GM06990 (cell line): ENCODE results near the gene DEFB119.

Source experiments
- DNase-seq: peaks from one replicate; pipeline ENCODE4 v3.0.0-alpha.2; 2011; ENCODE audit not compliant: insufficient read length; ENCODE audit errors: extremely low read depth
- H3K27me3 ChIP-seq: replicated peaks from 2 replicates; pipeline ENCODE4 v1.6.0; 2011; ENCODE audit warnings: low read length; ENCODE audit not compliant: control insufficient read depth, insufficient read depth
- H3K36me3 ChIP-seq: 2 replicates; pipeline ENCODE4 v1.5.1; 2011; ENCODE audit warnings: low read length; ENCODE audit not compliant: control insufficient read depth, insufficient read depth
- H3K4me3 ChIP-seq: replicated peaks from 2 replicates; pipeline ENCODE4 v1.5.1; 2011; ENCODE audit warnings: low read depth, mild to moderate bottlenecking, control low read depth, low read length
- CTCF ChIP-seq: IDR thresholded peaks from 2 replicates; pipeline ENCODE4 v1.5.1; 2011; ENCODE audit warnings: low read length, control low read depth, mild to moderate bottlenecking, inconsistent platforms; ENCODE audit not compliant: insufficient read depth, poor library complexity, severe bottlenecking

The DEFB119 gene

GRCh38 chr20:31341470-31341869, 48.9 kb downstream of the DEFB119 start:
- no peak for DNase-seq
- H3K4me3 ChIP-seq, result no peak overlapping the region
- no peaks in the 10 kb centered on the region for H3K36me3 ChIP-seq
- TF ChIP-seq CTCF, result no peak
- H3K27me3 ChIP-seq, result no peaks in the 10 kb centered on the region

- no peaks in the 10 kb centered on the region for H3K36me3 ChIP-seq
- no peak for DNase-seq
- no peaks in the 10 kb centered on the region for H3K27me3 ChIP-seq
- TF ChIP-seq CTCF, result no peak
- H3K4me3 ChIP-seq, result no peak overlapping the region
Measured at GRCh38 chr20:31330893-31331292, 59.5 kb downstream of the DEFB119 start.
